Cerebellar nuclear complex (tissue), 1 donor: ENCODE data around the gene KRT81.
"Not testable (repeated sequence)": the region's sequence is repeated elsewhere in the genome, so short reads cannot be mapped to it uniquely, and the experiment has no call there.

Experiments used
- DNase-seq, 2 experiments: peaks; one replicate each; lab custom pipeline; 2025; lab: John Stamatoyannopoulos, UW

Gene KRT81

GRCh38 chr12:52253391-52254179 lies 37.7 kb downstream of the KRT81 start:
- DNase-seq, result no peak

GRCh38 chr12:52252728-52253343 lies 38.5 kb downstream of the KRT81 start:
- DNase-seq, result no peak

- not testable (repeated sequence) for DNase-seq
These were observed 39.1 kb downstream of the KRT81 start for GRCh38 chr12:52252175-52252615.

- no peak for DNase-seq
These were observed 39.8 kb downstream of the KRT81 start for GRCh38 chr12:52251367-52252051.

DNA sequence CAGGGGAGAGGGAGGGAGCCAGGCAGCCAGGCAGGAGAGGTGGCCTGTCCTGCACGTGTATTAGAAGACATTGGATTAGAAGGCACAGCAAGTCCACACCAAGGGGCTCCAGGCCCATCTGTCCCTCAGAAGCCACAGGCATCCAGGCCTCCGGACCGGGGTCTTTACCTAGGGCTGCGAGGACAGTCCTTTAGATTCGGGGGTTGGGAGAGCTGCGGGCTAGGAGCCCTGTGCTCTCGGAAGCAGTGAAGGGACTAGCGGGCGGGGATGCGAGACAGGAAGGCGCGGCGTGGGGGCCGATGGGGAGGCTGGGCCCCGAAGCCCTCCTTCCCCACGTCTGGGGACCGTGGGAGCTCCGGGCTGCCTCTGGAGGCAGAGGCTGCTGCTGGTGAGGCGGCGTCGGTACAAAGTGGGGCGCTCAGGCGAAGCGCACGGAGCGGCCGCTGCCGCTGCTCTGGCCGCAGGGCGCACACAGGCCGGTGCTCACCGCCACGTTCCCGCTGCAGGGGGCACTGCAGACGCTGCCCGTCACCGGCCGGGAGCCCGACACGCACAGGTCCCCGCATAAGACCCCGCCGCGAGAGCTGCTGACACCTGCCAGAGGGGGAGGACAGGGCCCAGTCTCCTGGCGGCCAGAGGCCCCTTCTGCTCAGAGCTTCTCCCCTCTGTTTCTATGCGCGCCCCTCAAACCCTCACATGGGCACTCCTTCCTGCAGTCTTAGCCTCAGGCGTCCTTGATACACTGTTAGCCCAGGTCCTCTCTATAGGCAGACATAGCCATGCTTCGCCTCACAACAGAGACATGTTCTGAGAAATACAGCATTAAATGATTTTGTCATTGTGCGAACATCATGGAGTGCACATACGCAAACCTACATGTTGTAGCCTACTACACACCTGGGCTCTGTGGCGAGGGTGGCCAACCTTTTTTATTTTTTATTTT lies 41.0 kb downstream of the KRT81 start:
- no peak for DNase-seq

- no peak for DNase-seq
These were observed 41.8 kb downstream of the KRT81 start for GRCh38 chr12:52249511-52250047.

- DNase-seq, result no peak
These were observed 42.5 kb downstream of the KRT81 start for GRCh38 chr12:52248541-52249461.

DNA sequence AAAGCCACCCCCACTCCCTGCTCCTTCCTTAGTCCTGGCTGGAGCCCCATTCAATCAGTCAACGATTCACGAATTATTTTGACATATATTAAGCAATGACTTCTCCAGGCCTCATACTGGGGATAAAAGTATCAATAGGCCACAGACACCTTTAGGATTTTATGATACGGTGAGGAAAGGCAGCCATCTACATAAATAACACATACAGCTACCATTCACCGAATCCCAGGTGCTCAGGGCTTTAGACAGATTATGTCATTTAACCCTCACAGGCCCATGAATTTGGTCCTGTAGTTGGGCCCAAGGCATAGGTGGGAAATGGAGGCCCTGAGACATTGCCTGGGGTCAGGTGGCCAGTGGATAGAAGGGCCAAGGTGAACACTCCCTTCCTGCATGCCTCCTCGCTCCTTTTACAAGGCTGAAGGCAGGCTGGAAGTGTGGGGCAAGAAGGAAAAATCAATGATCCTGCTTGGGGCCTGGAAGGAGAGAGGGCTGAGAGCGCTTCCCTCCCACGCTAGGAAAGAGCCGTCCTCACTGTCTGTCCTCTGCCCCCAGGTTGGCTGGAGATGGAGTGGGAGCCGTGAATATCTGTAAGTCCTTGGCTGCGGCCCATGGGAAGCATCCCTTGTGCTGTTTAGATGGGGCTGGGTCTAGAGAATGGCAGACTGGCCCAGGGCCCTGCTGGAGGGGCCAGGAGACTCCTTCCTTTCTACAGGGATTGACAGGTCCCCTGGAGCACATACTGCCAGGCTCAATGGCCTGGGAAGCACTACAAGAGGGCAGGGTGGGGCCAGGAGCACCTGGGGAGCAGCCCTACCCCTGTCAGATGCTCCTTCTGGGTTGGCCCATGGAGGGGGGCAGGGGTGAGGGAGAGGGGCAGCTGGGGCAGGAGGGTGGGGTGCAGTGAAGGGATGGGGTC lies 43.5 kb downstream of the KRT81 start:
- no peak for DNase-seq

GRCh38 chr12:52246720-52247621 lies 44.4 kb downstream of the KRT81 start:
- no peak for DNase-seq

- DNase-seq, result no peak
These were observed 45.3 kb downstream of the KRT81 start for GRCh38 chr12:52245962-52246569.

- DNase-seq, result no peak
These were observed 45.9 kb downstream of the KRT81 start for GRCh38 chr12:52245259-52245961.

- no peak for DNase-seq
These were observed 46.7 kb downstream of the KRT81 start for GRCh38 chr12:52244615-52244994.

DNA sequence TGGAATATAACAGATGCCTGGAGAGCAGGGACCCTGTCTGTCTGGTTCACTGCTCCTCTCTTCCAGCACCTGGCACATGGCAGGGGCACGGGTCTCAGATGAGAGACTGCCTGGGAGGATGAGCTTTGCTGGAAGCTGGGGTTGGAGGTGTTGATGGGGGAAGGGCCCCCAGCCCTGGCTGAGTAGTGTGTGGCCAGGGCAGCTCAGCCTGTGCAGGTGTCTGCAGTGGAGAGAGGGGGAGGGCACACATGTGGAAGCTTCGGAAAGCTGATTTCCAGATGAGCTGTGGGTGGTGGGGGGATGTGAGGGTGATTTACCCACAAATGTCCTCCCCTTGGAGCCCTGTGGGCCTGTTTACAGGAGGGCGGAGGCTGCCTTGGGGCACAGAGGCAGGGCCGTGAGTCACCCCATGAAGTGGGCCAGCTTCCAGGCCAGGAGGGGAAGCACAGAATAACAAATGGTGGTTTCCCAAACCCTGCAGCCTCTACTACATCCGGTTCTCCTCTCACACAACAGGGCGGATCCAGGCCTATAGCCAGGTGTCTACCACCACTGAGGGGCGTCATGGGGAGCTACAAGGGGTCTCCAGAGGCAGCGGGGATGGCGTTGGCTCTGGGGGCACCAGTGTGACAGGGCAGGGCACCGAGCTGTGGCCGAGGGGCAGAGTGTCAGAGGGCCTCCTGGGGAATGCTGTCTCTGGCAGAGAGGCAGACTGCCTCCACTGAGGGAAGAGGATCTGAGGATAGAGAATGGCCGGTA lies 47.3 kb downstream of the KRT81 start:
- no peak for DNase-seq

GRCh38 chr12:52243259-52243855 lies 48.0 kb downstream of the KRT81 start:
- no peak for DNase-seq

GRCh38 chr12:52242442-52243258 lies 48.7 kb downstream of the KRT81 start:
- DNase-seq, result no peak
